HFF-Myc (cell line): Measurements from ENCODE around the gene SLC1A5.
A peak's percentile ranks its signal among the peaks of the same experiment; 100 is the strongest.

ENCODE experiments used
- DNase-seq: peaks from one replicate; pipeline ENCODE4 v3.0.0-alpha.2; 2011; ENCODE audit warnings: low read depth; ENCODE audit errors: extremely low read depth
- H3K4me3 ChIP-seq: replicated peaks from 2 replicates; pipeline ENCODE4 v1.5.1; 2011; ENCODE audit warnings: low read depth, mild to moderate bottlenecking, control low read depth, low read length
- TF ChIP-seq, protein P1 (sequence below): IDR thresholded peaks from 2 replicates; pipeline ENCODE4 v1.5.1; 2012; ENCODE audit warnings: mild to moderate bottlenecking, low read depth, low read length, control low read depth; ENCODE audit errors: missing control alignments

Gene SLC1A5

GRCh38 chr19:46746281-46747057 is 41.9 kb downstream of the SLC1A5 start, which contains the start of gene STRN4:
STRN4 (minus strand) TSS chr19:46746450; CDS start chr19:46746430, 20 bp downstream.
- H3K4me3 ChIP-seq = peak within 1 kb of the TSS; percentile 74
- no peak for DNase-seq
- TF ChIP-seq, protein P1, sequence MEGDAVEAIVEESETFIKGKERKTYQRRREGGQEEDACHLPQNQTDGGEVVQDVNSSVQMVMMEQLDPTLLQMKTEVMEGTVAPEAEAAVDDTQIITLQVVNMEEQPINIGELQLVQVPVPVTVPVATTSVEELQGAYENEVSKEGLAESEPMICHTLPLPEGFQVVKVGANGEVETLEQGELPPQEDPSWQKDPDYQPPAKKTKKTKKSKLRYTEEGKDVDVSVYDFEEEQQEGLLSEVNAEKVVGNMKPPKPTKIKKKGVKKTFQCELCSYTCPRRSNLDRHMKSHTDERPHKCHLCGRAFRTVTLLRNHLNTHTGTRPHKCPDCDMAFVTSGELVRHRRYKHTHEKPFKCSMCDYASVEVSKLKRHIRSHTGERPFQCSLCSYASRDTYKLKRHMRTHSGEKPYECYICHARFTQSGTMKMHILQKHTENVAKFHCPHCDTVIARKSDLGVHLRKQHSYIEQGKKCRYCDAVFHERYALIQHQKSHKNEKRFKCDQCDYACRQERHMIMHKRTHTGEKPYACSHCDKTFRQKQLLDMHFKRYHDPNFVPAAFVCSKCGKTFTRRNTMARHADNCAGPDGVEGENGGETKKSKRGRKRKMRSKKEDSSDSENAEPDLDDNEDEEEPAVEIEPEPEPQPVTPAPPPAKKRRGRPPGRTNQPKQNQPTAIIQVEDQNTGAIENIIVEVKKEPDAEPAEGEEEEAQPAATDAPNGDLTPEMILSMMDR = no peak

GRCh38 chr19:46745521-46746280 is 42.7 kb downstream of the SLC1A5 start, which contains the start of gene FKRP:
FKRP (plus strand) TSS chr19:46746057; CDS start chr19:46755451, 9,394 bp downstream.
- peak within 1 kb of the TSS; percentile 74 for H3K4me3 ChIP-seq
- TF ChIP-seq, protein P1 = no peak
- DNase-seq = no peak

- no peak for DNase-seq
Observed at GRCh38 chr19:46745030-46745429, 43.4 kb downstream of the SLC1A5 start.

DNA sequence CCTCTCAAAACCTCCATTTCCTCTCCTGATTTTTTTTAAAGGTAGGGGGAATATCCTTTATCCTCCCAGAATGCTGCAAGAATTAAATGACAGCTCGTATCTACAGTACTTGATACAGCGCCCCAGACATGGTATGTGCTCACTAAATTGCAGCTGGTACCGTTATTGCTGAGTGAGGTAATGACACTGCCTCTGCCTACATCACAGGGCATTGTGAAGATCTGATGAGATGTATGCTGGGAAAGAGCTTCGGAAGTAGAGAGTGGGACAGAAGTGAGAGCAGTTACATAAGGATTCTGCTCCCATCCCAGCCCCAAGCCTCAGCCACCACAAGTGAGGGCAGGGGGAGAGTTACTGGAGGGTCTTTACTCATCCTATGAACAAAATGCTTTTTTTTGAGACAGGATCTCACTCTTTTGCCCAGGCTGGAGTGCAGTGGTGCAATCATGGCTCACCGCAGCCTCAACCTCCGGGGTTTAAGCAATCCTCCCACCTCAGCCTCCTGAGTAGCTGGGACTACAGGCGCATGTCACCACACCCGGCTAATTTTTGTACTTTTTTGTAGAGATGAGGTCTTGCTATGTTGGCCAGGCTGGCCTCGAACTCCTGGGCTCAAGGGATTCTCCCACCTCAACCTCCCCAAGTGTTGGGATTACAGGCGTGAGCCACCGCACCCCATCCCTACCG is 44.2 kb downstream of the SLC1A5 start:
- H3K4me3 ChIP-seq = peak overlapping the region; percentile 74
- TF ChIP-seq, protein P1 = no peak
- no peak for DNase-seq

More at GRCh38 chr19:46745030-46745429, 43.4 kb downstream of the SLC1A5 start:
- H3K4me3 ChIP-seq = peak overlapping the region; percentile 74
- TF ChIP-seq, protein P1 = no peak

DNA sequence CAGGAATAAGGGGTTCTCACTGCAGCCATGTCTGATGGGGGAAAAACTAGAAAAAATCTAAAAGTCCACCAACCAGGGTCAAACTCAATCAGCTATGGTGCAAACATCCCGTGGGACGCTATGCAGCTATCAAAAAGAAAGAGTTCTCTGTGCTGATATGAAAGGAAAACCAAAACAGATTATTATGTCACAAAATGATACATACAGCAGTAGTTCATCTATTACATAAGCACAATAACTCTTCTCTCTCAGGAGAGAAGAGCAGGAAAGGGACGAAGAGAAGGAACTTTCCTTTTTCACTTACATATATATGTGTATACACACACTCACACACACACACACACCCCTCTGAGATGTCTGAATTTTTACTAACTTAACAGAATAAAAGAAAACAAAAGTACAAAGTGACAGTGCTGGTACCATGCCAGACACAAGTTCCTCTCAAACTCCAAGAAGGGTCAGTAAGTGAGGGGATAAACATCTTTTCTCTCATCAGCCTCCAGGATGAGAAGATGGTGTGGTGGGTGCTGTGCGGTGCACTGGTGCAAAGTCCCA is 45.4 kb downstream of the SLC1A5 start:
- TF ChIP-seq, protein P1 = no peak
- H3K4me3 ChIP-seq = no peak overlapping the region
- no peak for DNase-seq

DNA sequence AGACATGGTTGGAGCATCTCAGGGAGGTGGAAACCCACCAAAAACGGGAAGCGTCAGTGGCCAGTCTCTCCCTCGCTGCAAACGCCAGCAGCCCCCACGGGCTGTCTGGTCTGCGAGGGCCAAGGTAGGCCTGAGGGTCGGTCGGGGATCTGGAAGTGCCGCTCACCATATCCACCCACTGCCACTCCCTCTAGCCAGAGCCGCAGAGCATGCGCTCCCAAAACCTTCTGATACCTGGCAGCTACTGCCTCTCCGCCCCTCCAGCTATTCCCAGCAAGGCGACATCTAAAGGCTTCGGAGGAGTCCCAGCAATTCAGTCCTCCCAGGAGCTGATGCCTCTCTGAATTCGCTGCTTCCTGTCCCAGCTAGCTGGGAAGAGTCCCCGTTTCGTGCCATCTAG is 46.9 kb downstream of the SLC1A5 start:
- DNase-seq = no peak
- TF ChIP-seq, protein P1 = no peak
- H3K4me3 ChIP-seq = no peak overlapping the region
